ENCODE data around the gene FBXO28.

DNA sequence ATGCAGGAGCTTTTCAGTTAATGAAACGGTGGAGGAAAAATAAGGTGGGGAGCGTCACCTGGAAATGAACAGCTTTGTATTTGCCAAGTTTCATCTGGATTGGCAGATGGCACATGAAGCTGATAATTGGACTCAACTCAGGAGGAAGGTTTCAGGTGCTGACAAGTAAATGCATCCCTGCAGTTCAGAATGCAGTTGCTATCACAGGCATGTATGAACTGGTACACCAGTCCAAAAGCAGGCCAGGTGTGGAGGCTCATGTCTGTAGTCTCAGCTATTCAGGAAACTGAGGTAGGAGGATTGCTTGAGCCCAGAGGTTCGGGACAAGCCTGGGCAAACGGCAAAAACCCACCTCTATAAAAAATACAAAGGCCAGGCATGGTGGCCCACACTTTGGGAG lies 84.7 kb downstream of the FBXO28 start:
- TF ChIP-seq EZH2 (IDR thresholded peaks at IDR 0.05; ENCODE audit: borderline replicate concordance, low read depth, low read length, severe bottlenecking): no peak
- TF ChIP-seq, protein P1, sequence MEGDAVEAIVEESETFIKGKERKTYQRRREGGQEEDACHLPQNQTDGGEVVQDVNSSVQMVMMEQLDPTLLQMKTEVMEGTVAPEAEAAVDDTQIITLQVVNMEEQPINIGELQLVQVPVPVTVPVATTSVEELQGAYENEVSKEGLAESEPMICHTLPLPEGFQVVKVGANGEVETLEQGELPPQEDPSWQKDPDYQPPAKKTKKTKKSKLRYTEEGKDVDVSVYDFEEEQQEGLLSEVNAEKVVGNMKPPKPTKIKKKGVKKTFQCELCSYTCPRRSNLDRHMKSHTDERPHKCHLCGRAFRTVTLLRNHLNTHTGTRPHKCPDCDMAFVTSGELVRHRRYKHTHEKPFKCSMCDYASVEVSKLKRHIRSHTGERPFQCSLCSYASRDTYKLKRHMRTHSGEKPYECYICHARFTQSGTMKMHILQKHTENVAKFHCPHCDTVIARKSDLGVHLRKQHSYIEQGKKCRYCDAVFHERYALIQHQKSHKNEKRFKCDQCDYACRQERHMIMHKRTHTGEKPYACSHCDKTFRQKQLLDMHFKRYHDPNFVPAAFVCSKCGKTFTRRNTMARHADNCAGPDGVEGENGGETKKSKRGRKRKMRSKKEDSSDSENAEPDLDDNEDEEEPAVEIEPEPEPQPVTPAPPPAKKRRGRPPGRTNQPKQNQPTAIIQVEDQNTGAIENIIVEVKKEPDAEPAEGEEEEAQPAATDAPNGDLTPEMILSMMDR (IDR thresholded peaks at IDR 0.05; ENCODE audit: extremely low read depth in 1 of 2, insufficient read depth in 1 of 2, low read depth in 1 of 2, low read length in 2 of 2): no peak
- no peak for TF ChIP-seq POLR2A (IDR thresholded peaks at IDR 0.05; ENCODE audit: low read depth, low read length)
- no peak for TF ChIP-seq POLR2AphosphoS5 (IDR thresholded peaks at IDR 0.05; ENCODE audit: insufficient read depth, low read depth, low read length)
- TF ChIP-seq, protein P2, sequence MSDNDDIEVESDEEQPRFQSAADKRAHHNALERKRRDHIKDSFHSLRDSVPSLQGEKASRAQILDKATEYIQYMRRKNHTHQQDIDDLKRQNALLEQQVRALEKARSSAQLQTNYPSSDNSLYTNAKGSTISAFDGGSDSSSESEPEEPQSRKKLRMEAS (IDR thresholded peaks at IDR 0.05; ENCODE audit: insufficient read depth, insufficient read length): no peak

Measured in endothelial cell of umbilical vein (primary cell).